Endothelial cell of umbilical vein (primary cell): Measurements from ENCODE around the gene TBX15. TPM values are rescaled to one million over a fixed set of nuclear protein-coding genes. Genes with fewer than 3 reads are reported as not detected.

ENCODE experiments used
- polyA plus RNA-seq, 4 experiments: library from polyadenylated mRNA; depleted of rRNA in 3 of 4; stranded (reverse) in 3 of 4; unstranded in 1 of 4; fragments of >200 nt; gene quantifications; 2 replicates each; pipeline versions ENCODE4 v1.2.1 to v1.2.3, GENCODE V29; 2011 to 2012; ENCODE audit warnings: missing spikeins in 1 of 4
- small RNA-seq: library from RNA; depleted of rRNA; stranded (forward); fragments of <200 nt; gene quantifications from one replicate; pipeline ENCODE3, GENCODE V24; 2012; ENCODE audit warnings: low replicate concordance, low read depth; ENCODE audit not compliant: insufficient read depth, insufficient read length
- total RNA-seq: library from RNA; stranded (reverse); gene quantifications from 2 replicates; pipeline ENCODE4 v1.2.3, GENCODE V29; 2021

Gene TBX15
- total and polyA plus RNA-seq, 2 donors (not counting 3 experiments of a cell fraction or from before 2014, with no cell fraction given): 0.01 TPM; not detected in 1

Small RNAs within 50 kb of the gene (small RNA-seq; reads per million reads assigned to genes)
- not detected for gene AL139420.2

Other genes starting within 250 kb of the TBX15 start
- 11.8 and 13.1 TPM in 2 replicates for gene WARS2, start 152.3 kb upstream of the TBX15 start, total RNA-seq
- 5.2 and 5.9 TPM in 2 replicates for gene WARS2, start 152.3 kb upstream of the TBX15 start, polyA plus RNA-seq